ENCODE data around the gene SLC25A25. TPM values are rescaled to one million over a fixed set of nuclear protein-coding genes. Genes with fewer than 3 reads are reported as not detected.
A peak's percentile ranks its signal among the peaks of the same experiment; 100 is the strongest.

SLC25A25 gene
- total and polyA plus RNA-seq, 2 donors (not counting 3 experiments of a cell fraction or from before 2014, with no cell fraction given) = 18.1 to 20.2 TPM

DNA sequence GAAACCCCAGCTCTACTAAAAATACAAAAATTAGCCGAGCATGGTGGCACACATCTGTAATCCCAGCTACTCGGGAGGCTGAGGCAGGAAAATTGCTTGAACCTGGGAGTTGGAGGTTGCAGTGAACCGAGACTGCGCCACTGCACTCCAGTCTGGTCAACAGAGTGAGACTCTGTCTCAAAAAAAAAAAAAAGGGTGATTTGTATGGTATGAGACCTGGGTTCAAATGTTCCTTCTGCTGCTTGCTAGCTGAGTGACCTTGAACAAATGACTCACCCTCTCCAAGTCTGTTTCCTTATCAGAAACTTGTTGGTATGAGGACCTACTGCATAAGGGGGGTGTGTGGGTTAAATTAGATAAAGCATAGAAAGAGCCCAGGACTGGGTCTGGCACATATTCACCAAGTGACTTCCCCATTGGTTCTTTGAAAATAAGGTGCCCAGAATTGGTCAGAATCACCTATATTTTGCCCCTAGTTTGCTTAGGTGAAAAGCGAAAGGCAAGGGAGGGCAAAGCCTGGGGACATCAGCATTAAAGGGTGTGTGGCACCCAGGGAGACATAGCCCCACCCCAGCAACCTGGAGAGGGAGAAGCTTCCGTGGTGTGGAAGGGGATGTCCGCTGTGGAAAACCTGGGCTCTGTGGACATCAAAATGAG, 9.9 kb downstream of the SLC25A25 start:
- FAIRE-seq = no peak
- peaks cover 36% of the 10 kb centered on the region for H3K79me2 ChIP-seq (ENCODE audit: control insufficient read depth, insufficient read depth, low read length)
- H3K4me2 ChIP-seq (ENCODE audit: insufficient read depth, low read length) = no peak overlapping the region

DNA sequence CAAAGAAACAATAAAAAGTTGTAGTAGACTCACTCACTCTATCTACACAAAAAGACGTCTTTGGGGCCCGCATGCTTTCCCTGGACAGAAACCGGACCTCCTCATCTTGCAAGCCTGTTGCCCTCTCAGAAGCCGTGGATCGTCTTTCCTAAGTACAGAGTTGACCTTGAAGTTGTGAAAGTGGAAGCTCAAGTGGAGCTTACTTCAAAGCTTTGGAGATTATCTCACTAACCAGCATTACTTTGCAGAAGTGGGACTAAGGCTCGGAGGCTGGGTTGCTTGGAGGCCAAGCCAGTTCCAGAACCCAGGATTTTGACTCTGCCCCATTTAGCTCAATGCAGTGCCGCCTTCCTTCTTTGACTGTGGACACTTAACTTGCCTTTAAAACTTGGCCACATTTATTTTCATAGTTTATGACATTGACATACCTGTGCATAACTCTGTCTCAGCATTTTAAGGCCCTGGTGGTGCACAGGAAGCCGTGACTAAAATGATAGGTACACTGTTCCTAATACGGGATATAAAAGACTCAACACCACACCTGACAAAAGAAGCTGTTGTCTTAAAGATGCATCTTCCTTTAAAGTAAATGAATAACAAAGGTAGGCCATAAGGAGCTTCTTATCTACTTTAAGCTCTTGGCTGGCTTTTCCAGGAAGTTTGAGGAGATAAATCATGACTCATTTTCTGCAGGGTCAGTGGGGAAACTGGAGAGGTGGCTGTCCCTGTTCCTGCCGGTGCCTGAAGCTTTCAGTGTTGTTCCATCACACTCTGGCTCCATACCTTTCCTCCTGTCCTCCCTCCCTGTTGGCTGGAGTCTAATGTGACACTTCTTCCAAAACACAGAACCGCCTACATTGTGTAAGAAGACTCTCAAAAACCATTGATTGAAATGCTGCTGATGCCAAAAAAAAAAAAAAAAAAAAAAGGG, 10.7 kb downstream of the SLC25A25 start:
- no peaks in the 10 kb centered on the region for H3K36me3 ChIP-seq (ENCODE audit: control insufficient read depth in 2 of 2, extremely low read depth in 1 of 2, insufficient read depth in 2 of 2, low read length in 2 of 2)
- peaks cover 18% of the 10 kb centered on the region for H3K4me1 ChIP-seq (ENCODE audit: control insufficient read depth, extremely low read depth, insufficient read depth, low read length)
- no peak overlapping the region for H3K4me3 ChIP-seq (replicated peaks in 1 of 3; ENCODE audit: insufficient read depth in 1 of 3, low read depth in 1 of 3, low read length in 3 of 3)
- no peaks in the 10 kb centered on the region for H3K9me1 ChIP-seq (replicated peaks; ENCODE audit: control insufficient read depth, extremely low read depth, insufficient read depth, low read length)
- no peak overlapping the region for H3K27ac ChIP-seq (ENCODE audit: insufficient read depth, low read depth, low read length)
- no peaks in the 10 kb centered on the region for H3K9me3 ChIP-seq (replicated peaks; ENCODE audit: control insufficient read depth, insufficient read depth, low read length)
- no peak overlapping the region for H3K9ac ChIP-seq (replicated peaks; ENCODE audit: extremely low read depth, insufficient read depth, low read length)
- DNase-seq (ENCODE audit: low read depth, low spot score) = peak; percentile 53
- TF ChIP-seq, protein P1, sequence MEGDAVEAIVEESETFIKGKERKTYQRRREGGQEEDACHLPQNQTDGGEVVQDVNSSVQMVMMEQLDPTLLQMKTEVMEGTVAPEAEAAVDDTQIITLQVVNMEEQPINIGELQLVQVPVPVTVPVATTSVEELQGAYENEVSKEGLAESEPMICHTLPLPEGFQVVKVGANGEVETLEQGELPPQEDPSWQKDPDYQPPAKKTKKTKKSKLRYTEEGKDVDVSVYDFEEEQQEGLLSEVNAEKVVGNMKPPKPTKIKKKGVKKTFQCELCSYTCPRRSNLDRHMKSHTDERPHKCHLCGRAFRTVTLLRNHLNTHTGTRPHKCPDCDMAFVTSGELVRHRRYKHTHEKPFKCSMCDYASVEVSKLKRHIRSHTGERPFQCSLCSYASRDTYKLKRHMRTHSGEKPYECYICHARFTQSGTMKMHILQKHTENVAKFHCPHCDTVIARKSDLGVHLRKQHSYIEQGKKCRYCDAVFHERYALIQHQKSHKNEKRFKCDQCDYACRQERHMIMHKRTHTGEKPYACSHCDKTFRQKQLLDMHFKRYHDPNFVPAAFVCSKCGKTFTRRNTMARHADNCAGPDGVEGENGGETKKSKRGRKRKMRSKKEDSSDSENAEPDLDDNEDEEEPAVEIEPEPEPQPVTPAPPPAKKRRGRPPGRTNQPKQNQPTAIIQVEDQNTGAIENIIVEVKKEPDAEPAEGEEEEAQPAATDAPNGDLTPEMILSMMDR (IDR thresholded peaks at IDR 0.05; ENCODE audit: extremely low read depth in 1 of 2, insufficient read depth in 1 of 2, low read depth in 1 of 2, low read length in 2 of 2) = no peak
- no peak for TF ChIP-seq POLR2AphosphoS5 (IDR thresholded peaks at IDR 0.05; ENCODE audit: insufficient read depth, low read depth, low read length)
- peak; percentile 72 for TF ChIP-seq FOS (IDR thresholded peaks at IDR 0.05; ENCODE audit: borderline replicate concordance, insufficient read depth, low read length)
- TF ChIP-seq MYC (IDR thresholded peaks at IDR 0.05; ENCODE audit: low read depth, low read length) = no peak
- peak; percentile 14 for TF ChIP-seq JUN (IDR thresholded peaks at IDR 0.05; ENCODE audit: borderline replicate concordance, insufficient read depth, insufficient read length, low read depth)
- TF ChIP-seq EZH2 (IDR thresholded peaks at IDR 0.05; ENCODE audit: borderline replicate concordance, low read depth, low read length, severe bottlenecking) = no peak
- no peak for TF ChIP-seq POLR2A (IDR thresholded peaks at IDR 0.05; ENCODE audit: low read depth, low read length)
- TF ChIP-seq, protein P2, sequence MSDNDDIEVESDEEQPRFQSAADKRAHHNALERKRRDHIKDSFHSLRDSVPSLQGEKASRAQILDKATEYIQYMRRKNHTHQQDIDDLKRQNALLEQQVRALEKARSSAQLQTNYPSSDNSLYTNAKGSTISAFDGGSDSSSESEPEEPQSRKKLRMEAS (IDR thresholded peaks at IDR 0.05; ENCODE audit: insufficient read depth, insufficient read length) = no peak
- peak; percentile 65 for TF ChIP-seq GATA2 (IDR thresholded peaks at IDR 0.05; ENCODE audit: insufficient read depth, insufficient read length, low read depth, low read length)
- peak; percentile 84 for FAIRE-seq
- H3K79me2 ChIP-seq (ENCODE audit: control insufficient read depth, insufficient read depth, low read length) = peaks cover 29% of the 10 kb centered on the region
- dilution Hi-C loops (cut with MboI; ENCODE audit: extremely low pct_ligation_motif_present, low sequenced_read_pairs) = no loop called here
- CTCF ChIA-PET = interaction anchor here (0.8 to 2.3 kb wide), 8 partner anchors 9 to 136 kb away, joined by 3 to 16 read pairs (median 3); partner anchors contain the start of gene SLC25A25
- POLR2A ChIA-PET = interaction anchor here (1.5 to 2.3 kb wide), 2 partner anchors 11 to 21 kb away, joined by 4 to 8 read pairs; partner anchors contain the start of genes NAIF1 and SLC25A25
- intact Hi-C loops (cut with micrococcal nuclease) = no loop called here
- no peaks in the 10 kb centered on the region for H3K27me3 ChIP-seq (ENCODE audit: control insufficient read depth in 2 of 2, insufficient read depth in 2 of 2, low read length in 2 of 2)
- BruUV-seq (replicated peaks) = no TSS peak
- H4K20me1 ChIP-seq (replicated peaks; ENCODE audit: control insufficient read depth, extremely low read depth, insufficient read depth, low read length) = no peaks in the 10 kb centered on the region
- H3K4me2 ChIP-seq (ENCODE audit: insufficient read depth, low read length) = no peak overlapping the region
- no peak overlapping the region for H2AFZ ChIP-seq (ENCODE audit: low read depth, low read length)

More for the DNA sequence above, 9.9 kb downstream of the SLC25A25 start:
- H3K9ac ChIP-seq (replicated peaks; ENCODE audit: extremely low read depth, insufficient read depth, low read length) = no peak overlapping the region
- no peak for TF ChIP-seq MYC (IDR thresholded peaks at IDR 0.05; ENCODE audit: low read depth, low read length)
- TF ChIP-seq POLR2AphosphoS5 (IDR thresholded peaks at IDR 0.05; ENCODE audit: insufficient read depth, low read depth, low read length) = no peak
- TF ChIP-seq POLR2A (IDR thresholded peaks at IDR 0.05; ENCODE audit: low read depth, low read length) = no peak
- TF ChIP-seq GATA2 (IDR thresholded peaks at IDR 0.05; ENCODE audit: insufficient read depth, insufficient read length, low read depth, low read length) = peak; percentile 45
- peak; percentile 25 for TF ChIP-seq JUN (IDR thresholded peaks at IDR 0.05; ENCODE audit: borderline replicate concordance, insufficient read depth, insufficient read length, low read depth)
- no peak overlapping the region for H2AFZ ChIP-seq (ENCODE audit: low read depth, low read length)
- no peak overlapping the region for H3K27ac ChIP-seq (ENCODE audit: insufficient read depth, low read depth, low read length)
- no peaks in the 10 kb centered on the region for H3K9me1 ChIP-seq (replicated peaks; ENCODE audit: control insufficient read depth, extremely low read depth, insufficient read depth, low read length)
- H3K4me1 ChIP-seq (ENCODE audit: control insufficient read depth, extremely low read depth, insufficient read depth, low read length) = peaks cover 22% of the 10 kb centered on the region
- peak; percentile 36 for DNase-seq (ENCODE audit: low read depth, low spot score)
- dilution Hi-C loops (cut with MboI; ENCODE audit: extremely low pct_ligation_motif_present, low sequenced_read_pairs) = no loop called here
- CTCF ChIA-PET = interaction anchor here (0.7 to 2.3 kb wide), 8 partner anchors 9 to 135 kb away, joined by 3 to 16 read pairs (median 3); partner anchors contain the start of gene SLC25A25
- no TSS peak for BruUV-seq (replicated peaks)
- POLR2A ChIA-PET = interaction anchor here (1.5 to 2.3 kb wide), 2 partner anchors 10 to 22 kb away, joined by 4 to 8 read pairs; partner anchors contain the start of genes NAIF1 and SLC25A25
- intact Hi-C loops (cut with micrococcal nuclease) = no loop called here
- no peak overlapping the region for H3K4me3 ChIP-seq (replicated peaks in 1 of 3; ENCODE audit: insufficient read depth in 1 of 3, low read depth in 1 of 3, low read length in 3 of 3)
- H3K27me3 ChIP-seq (ENCODE audit: control insufficient read depth in 2 of 2, insufficient read depth in 2 of 2, low read length in 2 of 2) = no peaks in the 10 kb centered on the region
- no peaks in the 10 kb centered on the region for H3K9me3 ChIP-seq (replicated peaks; ENCODE audit: control insufficient read depth, insufficient read depth, low read length)
- H4K20me1 ChIP-seq (replicated peaks; ENCODE audit: control insufficient read depth, extremely low read depth, insufficient read depth, low read length) = no peaks in the 10 kb centered on the region
- H3K36me3 ChIP-seq (ENCODE audit: control insufficient read depth in 2 of 2, extremely low read depth in 1 of 2, insufficient read depth in 2 of 2, low read length in 2 of 2) = no peaks in the 10 kb centered on the region

All from endothelial cell of umbilical vein (primary cell).